KBM-7 (cell line): Measurements from ENCODE around the gene NFIB.

ENCODE experiments used
- DNase-seq: peaks from one replicate; pipeline ENCODE4 v3.0.0-alpha.2; 2015
- in situ Hi-C: fragments of 300-500 bp; cut with MboI; formaldehyde crosslinking; loops from 2 replicates; pipeline ENCODE4 v1.14.3; 2020; ENCODE audit warnings: low sequenced_read_pairs, low pct_unique_long_range_greater_than_20kb, mixed read lengths

The NFIB gene

DNA sequence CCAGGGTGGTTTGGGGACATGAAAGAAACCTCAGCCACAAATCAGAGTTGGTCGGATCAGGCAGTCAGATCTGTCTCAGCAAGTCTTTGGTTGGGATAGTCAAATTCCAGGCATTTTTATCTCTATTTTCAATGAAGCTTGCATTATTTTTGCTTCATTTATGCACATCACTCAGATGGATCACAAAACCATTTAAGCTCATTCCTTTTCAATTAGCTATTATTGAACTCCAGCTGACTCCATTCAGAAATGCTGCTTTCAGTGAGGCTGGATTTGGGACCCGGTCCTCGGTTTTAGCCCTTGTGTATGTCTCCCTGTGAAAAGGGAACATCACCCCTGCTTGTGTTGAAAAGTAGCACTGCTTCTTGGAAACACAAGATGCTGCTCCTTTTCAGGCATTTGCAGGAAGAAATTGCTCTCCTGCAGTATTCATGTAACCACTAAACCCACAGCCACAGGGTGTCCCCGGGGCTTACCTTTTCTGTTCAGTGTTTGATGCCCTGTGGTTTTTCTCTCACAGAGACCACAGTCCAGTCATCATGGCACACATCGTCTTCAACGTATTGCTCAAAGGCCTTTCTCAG is 232.9 kb downstream of the NFIB start:
- in situ Hi-C loops, result no loop called here
- DNase-seq, result peak; percentile 13

DNA sequence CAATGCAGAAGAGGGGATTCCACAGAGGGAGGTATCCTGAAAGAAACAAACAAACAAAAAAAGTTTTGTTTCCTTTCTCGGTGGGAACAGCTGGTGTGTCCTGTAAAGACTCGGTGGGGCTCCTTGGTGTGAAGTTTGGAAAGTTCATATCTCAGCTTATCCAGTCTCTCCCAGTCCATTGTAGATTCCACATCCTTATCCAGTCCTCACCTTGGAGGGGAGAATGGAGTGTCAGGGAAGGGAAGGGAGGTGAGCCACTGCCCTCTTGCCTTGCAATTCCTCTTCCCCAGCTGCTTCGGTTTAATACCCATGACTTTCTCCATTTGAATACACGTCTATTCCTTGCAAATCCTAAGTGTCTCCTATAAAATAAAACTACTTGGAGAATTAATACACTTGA is 234.5 kb downstream of the NFIB start:
- no peak for DNase-seq

DNA sequence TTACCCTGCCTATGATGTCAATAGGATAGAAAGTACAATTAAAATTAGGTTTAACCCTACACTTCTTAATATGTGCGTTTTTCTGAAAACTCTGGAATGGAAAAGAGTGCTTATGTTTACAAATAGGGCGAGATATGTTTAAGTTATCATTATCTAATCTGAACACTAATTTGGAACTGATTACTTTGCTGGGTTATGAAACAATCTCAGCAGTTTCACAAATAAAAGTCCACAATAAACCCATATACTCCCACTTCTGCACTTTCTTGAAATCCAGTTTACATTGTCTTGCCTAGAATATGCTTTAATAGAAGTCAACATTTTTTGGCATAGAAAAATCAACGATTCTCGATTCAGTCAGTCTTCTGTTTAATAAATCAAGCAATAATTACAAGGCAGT is 236.3 kb downstream of the NFIB start:
- DNase-seq, result no peak
- in situ Hi-C loops, result no loop called here

More for the DNA sequence above, 234.5 kb downstream of the NFIB start:
- in situ Hi-C loops, result no loop called here

DNA sequence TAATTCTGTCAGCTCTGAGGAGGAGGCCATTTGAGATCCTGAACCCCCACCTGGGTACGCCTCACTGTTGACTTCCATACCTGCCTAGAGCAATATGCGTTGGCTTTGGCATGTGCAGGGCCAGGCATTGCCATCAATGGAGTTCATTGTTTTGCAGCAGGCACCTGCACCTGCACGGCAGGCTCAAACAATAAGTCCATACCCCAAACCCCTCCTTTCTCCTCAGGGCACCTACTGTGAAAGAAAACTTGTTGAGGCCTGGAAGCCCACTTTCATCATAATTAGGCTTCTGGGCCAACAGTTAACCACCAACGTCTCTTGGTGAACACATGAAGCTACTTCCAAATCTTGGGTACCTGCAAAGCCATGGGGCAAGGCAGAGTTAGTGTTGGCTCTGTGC is 238.7 kb downstream of the NFIB start:
- in situ Hi-C loops, result no loop called here
- DNase-seq, result no peak

DNA sequence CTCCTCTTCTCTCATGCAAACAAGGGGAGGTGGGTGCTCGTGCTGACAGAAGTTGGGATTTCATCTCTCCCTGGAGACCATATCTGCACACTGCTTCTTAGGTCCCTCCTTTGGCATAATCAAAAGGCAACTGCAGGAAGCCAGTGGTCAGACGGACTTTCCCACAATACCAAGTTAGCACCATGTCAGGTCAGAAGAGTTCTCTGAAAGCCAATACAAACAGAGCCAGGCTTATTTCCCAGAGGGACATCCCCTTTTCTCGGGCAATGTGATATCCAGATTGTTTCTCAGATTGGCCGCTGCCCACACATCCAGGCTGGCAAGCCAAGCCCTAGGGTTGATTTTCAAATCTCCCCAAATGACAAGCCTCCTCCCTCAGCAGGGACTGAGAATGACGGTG is 241.1 kb downstream of the NFIB start:
- in situ Hi-C loops, result no loop called here
- no peak for DNase-seq

GRCh38 chr9:14071484-14071883 is 242.5 kb downstream of the NFIB start:
- in situ Hi-C loops, result no loop called here
- no peak for DNase-seq

GRCh38 chr9:14068690-14069089 is 245.3 kb downstream of the NFIB start:
- in situ Hi-C loops, result no loop called here
- DNase-seq, result no peak

GRCh38 chr9:14066831-14067230 is 247.1 kb downstream of the NFIB start:
- in situ Hi-C loops, result no loop called here
- DNase-seq, result no peak

GRCh38 chr9:14066032-14066431 is 247.9 kb downstream of the NFIB start:
- in situ Hi-C loops, result no loop called here
- DNase-seq, result no peak

DNA sequence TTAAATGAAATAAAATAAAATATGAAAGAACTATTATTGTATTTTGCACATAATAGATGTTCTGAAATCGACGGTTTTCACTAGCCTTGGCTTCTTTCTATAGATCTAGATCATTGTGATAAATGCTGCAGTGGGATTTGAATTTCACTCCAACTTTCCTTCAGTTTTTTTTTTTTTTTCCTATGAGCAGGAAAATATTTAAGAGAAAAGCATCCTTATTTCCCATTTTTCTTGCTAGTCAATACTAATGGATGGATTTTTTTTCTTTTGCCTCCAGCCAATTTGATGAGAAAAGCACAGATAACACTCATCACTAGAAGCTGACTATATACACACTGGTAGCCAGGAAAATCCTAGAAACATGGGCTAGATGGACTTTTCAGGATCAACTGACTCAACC is 249.0 kb downstream of the NFIB start:
- in situ Hi-C loops, result no loop called here
- DNase-seq, result no peak

DNA sequence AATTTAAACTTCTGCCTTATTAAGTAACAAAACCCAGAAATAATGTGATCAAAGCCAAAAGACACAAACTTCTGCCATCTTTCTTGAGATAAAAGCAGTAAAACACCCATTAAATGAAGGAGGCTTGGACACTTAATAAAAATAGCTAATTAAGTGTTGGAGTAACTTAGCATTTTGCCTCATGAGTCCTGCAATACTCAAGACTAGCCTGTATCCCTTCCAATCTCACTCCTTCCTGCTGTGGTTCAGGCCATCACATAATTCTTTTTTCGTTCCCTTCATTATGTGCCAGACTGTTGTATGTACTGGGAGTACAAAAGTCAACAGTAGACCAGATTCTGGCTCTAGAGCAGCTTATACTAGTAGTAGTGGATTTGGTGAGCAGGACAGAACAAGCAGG is 250.2 kb downstream of the NFIB start:
- no peak for DNase-seq
- in situ Hi-C loops, result no loop called here

DNA sequence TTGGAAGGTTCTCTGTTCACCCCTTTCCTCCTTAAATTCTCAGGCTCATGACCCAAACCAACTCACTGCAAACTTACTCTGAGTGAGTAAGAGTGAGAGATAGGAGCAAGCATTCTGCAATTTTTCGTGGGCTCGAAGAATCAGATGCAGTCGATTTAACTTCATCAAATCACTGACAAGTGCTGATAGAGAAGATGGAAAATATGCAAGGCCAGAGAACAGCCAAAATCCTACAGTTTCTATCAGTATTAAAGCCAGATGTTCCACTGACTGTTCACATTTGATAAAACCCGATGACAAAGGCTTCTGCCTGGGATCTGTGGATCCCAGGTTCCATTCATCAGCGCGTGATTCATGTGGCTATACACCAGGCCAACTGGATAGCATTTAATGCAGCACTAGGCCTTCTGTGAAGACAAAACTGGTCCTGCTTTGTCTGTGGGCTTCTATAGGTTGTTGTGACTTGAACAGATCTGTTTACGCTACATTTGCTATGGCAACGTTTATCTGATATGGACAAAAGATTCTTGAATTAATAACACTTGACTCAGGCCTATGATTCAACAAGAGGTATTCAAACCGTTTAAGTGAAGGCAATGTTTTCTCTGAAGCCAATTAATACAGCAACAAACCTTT is 251.2 kb downstream of the NFIB start:
- in situ Hi-C loops, result no loop called here
- no peak for DNase-seq

DNA sequence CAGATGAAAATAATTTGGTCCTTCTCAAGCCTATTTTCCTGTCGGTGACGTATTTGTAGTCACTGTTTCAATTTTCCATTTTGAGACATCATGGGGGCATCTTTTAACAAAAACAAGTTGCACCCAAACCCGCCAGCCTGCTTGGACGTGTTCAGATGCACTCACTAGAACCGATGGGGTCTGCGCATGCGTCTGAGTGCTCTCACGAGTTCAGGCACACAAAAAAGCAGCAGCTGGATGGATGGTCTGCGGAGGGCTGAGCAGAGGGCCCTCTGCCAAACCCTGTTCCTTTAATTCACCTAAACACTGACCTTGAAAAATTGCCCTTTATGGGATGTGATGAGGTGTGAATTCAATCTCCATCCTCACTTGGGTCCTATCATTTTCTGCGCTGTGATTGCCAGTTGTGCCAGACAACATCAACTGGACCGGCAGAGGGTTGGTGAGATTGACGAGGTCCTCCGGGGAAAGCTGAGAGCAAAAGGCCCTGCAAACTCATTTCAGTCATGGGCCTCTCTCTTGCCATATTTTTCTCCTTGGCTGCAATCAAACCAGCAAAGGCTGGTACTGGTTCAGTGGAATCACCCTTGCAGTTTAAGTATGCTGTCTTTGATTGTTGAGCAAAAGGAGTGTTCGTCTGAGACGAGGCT is 251.9 kb downstream of the NFIB start:
- DNase-seq, result no peak
- in situ Hi-C loops, result no loop called here

GRCh38 chr9:14058325-14058688 is 255.6 kb downstream of the NFIB start:
- no peak for DNase-seq
- in situ Hi-C loops, result no loop called here

DNA sequence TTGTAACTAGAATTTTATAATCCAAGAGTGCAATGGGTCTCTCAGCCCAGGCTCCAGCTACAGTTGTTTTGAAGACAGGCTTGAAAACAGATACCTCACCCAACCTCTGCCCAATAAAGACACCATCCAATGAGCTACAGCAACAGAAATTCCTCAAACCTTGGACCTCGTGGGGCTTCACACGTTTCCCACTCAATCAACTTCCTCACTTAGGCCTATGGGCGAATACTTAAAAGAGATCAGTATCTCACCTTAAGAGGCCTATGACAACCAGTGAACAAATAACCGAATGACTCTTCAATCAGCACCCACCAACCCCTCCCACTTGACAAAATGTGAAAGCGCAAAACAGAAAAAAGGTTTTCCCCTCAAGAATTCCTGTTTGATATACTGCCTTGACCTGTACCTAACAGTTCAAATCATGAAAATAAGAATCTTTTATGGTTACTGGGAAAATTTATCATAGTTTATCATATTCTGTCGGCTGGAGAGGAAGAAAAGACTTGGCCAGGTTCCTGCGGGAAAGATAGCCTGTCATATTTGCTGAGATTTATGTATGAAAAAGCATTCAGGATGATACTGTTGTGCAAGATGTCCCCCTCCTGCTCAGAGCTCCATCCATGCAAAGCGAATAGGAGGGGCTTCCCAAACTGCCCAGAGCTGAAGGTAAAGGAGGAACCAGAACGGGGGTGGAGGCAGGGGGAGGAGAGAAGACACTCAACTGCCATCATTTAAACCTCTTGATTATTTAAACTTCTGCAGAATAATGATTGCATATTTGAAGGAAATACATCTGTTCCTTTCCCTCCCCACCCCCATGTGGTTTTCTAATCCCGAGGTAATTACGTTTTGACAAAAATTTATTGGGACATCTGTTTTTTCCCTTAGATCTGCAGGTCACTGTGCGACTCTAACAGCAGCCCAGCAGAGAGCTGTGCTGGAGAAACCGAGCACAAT is 256.3 kb downstream of the NFIB start:
- in situ Hi-C loops, result no loop called here
- no peak for DNase-seq

DNA sequence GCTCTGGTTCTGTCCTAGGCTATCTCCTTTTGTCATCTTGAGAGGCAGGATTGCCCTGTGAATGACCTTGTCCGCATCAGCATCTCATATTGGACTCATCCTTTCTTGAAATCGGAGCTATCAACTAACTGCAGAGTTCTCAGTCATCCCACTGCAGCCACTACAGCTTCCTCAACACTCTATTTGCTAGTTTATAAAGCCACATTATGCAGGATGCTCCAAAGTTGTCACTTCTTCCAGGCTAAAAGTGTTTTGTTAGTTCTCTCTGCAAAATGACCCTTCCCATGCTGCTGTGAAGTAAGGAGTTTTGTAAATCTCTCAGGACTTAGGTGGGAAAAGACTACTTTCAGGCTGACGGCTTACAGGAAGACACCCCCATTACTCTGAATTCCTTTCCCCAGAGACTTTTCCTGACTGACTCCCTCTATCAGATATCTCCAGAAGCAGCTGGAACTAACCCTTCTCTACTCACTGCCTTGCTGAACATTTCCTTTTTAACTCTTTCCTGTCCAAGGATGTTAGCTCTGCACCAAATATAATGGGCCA is 257.6 kb downstream of the NFIB start:
- in situ Hi-C loops, result no loop called here
- DNase-seq, result no peak

DNA sequence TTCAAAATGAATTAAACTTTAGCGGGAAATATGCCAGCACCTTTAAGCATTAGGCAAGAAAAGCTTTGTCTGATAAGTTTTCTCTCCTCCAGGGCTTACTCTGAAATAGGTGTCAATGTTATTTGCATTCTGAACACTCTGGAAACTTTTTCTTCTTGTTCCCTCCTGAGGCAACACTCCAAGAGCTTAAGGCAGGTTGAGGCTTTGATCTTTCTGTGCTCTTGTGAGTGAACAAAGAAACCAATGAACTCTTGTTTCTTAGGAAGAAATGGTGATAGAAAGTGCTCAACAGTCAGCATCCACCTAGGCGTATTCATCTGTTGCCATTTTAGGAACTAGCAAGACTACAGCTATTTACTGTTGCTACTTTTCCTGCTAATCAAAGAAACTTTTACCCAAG is 259.8 kb downstream of the NFIB start:
- in situ Hi-C loops, result no loop called here
- no peak for DNase-seq

DNA sequence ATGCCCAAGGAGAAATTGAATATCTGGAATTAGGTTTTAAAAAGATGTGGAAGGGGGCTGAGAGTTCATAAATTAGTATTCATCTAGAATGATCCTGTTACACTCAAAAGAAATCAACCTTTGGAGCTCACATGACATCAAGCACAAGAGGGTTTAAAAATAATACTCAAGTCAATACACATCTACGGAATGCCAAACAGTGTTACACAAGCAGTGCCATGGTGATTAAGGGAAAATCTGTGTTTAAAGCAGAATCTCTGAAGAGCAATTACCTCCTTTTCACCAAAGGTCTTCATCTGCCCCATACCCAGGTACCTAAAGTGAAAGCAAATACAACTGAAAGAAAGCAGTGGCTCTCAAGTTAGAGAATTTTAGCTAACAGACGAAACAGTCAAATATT is 261.6 kb downstream of the NFIB start:
- in situ Hi-C loops, result no loop called here
- DNase-seq, result no peak

GRCh38 chr9:14051419-14051818 is 262.5 kb downstream of the NFIB start:
- in situ Hi-C loops, result no loop called here
- no peak for DNase-seq

DNA sequence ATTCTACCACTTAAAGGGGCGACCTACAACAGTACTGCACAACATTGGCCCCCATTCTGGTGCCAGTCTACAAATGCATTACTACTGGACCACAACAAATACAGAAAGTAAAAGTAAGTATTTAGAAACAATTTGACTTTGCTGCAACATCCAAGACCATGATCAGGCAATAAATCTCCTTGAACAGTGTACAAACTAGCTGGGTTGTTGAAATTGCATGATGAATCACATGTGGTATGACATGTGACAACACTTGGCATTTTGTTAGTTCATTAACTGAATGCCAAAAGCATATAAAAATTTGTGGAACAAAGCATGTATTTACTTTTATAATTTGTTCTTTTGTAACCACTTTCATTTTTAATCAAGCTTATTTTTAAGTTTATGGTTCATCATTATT is 270.5 kb downstream of the NFIB start:
- DNase-seq, result no peak
- in situ Hi-C loops, result no loop called here
